CD4-positive, alpha-beta T cell treated with Interleukin-2 at 100 ng/mL for 4 hours (primary cell): ENCODE results near the gene RPL21.
"Not testable (repeated sequence)": the region's sequence is repeated elsewhere in the genome, so short reads cannot be mapped to it uniquely, and the experiment has no call there.

ENCODE experiments used
- DNase-seq: peaks from one replicate; pipeline ENCODE4 v3.0.0-alpha.2; 2020; ENCODE audit warnings: low spot score

RPL21 gene

GRCh38 chr13:27290715-27291114 lies 39.4 kb downstream of the RPL21 start:
- no peak for DNase-seq

- DNase-seq, result not testable (repeated sequence)
Observed at GRCh38 chr13:27291967-27292366, 40.6 kb downstream of the RPL21 start.

- no peak for DNase-seq
Observed at GRCh38 chr13:27293076-27293691, 41.8 kb downstream of the RPL21 start.

GRCh38 chr13:27293873-27294515 lies 42.6 kb downstream of the RPL21 start:
- no peak for DNase-seq

DNA sequence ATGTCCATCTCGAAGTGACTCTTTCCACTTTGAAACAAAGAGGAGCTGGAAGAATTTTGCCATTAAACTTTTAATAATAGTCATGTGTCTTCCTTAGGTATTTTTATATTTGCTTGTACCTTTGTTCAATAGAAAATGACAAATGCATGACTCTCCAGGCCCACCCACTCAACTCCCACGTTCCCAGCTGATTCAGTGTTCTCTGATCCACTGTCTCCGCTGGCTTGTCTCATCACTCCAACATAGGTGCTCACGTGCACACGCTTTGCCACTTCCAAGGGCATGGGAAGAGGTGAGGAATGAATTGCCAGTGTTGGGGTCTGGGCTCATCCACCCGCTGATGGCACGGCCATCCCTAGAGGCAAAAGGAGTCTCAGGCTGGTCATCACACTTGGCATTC lies 43.7 kb downstream of the RPL21 start:
- DNase-seq, result no peak

GRCh38 chr13:27295660-27296059 lies 44.3 kb downstream of the RPL21 start:
- DNase-seq, result no peak

DNA sequence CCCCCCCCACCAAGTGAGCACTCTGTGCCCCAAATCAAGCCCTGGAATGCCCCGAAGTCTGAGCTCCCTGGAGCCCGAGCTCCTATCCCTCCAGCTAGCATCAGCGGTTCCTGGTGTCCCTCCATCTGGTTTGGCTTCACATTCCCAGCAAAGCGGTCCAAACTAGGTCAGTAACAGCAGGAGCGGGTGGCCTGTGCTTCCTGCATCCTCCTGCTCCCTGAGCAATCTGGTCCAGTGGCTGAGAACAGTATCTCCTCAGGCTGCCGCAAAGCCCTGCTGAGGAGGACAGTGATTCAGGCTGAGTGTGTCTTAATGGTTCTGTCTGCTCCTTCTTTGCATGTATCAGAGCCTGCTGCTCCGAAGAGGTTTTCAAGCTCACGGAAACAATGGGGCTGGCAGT lies 45.1 kb downstream of the RPL21 start:
- no peak for DNase-seq

DNA sequence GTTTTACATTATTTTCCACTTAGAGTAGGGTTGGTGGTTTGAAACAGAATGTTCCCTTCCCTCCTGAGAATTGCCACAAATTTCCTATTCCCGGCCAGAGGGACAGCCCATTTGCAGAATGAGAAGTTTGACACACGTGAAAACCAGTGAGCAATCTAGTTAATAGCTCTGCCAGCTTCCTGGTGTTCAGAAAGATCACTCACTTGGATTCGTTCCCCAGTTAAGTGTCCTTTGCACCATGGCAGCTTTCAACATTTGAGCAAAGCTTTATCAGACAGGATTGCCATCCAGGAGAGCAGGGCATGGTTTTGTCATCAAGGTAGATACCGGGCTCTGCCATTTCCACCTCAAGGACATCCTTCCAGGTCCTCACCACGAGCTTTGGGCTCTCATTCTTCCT lies 47.5 kb downstream of the RPL21 start:
- DNase-seq, result no peak

- DNase-seq, result not testable (repeated sequence)
Observed at GRCh38 chr13:27300406-27300805, 49.0 kb downstream of the RPL21 start.

DNA sequence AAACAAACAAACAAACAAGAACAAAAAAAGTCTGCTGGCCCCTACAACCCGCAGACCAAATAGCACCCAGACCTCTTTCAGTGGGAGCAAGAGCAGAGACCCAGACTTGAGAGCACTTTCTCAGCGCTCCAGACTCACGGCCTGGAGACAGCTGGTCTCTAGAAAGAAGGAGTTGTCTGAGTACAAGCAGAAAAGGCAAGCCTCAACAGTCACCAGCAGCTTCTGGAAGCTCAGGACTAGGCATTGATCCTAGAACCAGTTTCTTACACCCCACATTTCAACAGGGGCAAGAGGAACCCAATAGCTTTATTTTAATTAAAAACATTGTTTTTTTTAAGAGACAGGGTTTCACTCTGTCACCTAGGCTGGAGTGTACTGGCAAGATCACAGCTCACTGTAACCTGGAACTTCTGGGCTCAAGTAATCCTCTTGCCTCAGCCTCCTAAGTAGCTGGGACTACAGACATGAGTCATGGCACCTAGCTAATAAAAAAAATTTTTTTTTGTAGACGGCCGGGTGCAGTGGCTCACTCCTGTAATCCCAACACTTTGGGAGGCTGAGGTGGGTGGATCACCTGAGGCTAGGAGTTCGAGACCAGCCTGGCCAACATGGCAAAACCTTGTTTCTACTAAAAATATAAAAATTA lies 49.7 kb downstream of the RPL21 start:
- DNase-seq, result no peak

DNA sequence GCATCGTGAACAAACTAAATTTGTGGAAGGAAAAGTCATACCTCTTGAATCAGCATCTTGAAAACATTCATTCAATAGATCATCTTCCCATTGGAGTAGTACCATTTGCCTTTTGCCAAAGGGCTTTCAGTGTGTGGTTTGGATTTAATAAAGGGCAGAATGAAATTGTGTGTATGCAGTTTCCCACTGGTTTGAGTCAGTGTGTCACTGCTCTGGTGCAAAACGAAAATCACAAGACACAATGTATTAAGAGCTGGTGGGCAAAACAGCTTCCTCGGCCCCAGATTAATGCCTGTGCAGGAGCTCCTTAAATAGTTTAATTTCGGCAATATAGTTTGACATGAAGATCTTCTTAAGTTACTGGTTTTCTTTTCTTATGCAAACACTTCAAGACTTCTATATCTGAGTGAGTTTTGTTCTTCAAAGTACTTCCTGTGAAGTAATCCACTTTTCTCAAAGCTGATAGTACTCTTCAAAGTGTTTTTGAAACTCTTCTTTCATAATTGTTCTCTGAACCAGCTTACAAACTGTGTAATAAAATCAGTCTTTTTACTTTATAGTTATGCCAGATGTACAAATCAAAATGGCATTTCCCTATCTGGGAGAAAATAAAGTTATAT lies 51.4 kb downstream of the RPL21 start:
- DNase-seq, result no peak

DNA sequence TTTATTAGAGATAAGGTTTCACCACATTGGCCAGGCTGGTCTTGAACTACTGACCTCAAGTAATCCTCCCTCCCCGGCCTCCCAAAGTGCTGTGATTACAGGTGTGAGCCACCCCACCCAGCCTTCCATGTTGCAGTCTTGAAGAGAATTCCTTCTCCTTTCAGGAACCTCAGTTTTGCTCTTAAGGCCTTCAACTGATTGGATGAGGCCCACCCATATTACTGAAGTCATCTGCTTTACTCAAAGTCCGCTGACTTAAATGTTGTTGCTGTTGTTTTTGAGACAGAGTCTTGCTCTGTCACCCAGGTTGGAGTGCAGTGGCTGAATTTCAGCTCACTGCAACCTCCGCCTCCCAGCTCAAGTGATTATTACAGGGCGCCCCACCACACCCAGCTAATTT lies 52.7 kb downstream of the RPL21 start:
- no peak for DNase-seq

DNA sequence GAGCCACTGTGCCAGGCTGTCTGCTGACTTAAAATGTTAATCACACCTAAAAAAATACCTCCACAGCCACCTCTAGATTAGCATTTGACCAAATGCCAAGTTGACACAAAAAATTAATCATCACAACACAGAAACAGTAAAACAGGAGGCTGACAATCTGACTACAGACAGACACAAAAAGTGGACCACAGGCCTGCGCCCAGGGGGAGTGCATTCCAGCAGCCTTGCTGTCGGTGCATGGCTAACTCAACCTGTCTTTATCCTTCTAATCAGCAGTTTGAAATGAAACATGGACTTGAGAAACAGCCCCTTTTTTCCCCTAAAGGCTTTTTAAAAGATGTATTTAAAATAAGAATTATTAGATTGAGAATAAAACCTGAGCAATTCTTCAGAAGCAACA lies 53.3 kb downstream of the RPL21 start:
- no peak for DNase-seq
